Measurements from ENCODE around the gene CDK1.

- TF ChIP-seq TARDBP (IDR thresholded peaks at IDR 0.05), result no peak
- no peak for TF ChIP-seq FOXK2 (IDR thresholded peaks at IDR 0.05)
- no peak for TF ChIP-seq LEF1 (IDR thresholded peaks at IDR 0.05; ENCODE audit: borderline replicate concordance)
- TF ChIP-seq NFRKB (IDR thresholded peaks at IDR 0.05), result no peak
- TF ChIP-seq SP1 (IDR thresholded peaks at IDR 0.05), result no peak
- TF ChIP-seq SUZ12 (IDR thresholded peaks at IDR 0.05), result no peak
- no peak for TF ChIP-seq ELF4 (IDR thresholded peaks at IDR 0.05)
- no peak for TF ChIP-seq FOXA1 (IDR thresholded peaks at IDR 0.05)
- no peak for TF ChIP-seq FOXM1 (IDR thresholded peaks at IDR 0.05; ENCODE audit: borderline replicate concordance)
- TF ChIP-seq BHLHE40 (IDR thresholded peaks at IDR 0.05; ENCODE audit: borderline replicate concordance), result no peak
- TF ChIP-seq ARNT (IDR thresholded peaks at IDR 0.05), result no peak
Measured at GRCh38 chr10:60820093-60820754, 41.9 kb downstream of the CDK1 start.
